NCI-H2107 treated with DMSO at 0.1 percent for 48 hours (cell line): Measurements from ENCODE around the gene SCO2.

ENCODE experiments used
- DNase-seq: peaks from one replicate; lab custom pipeline; 2025; ENCODE audit not compliant: unreplicated experiment; lab: John Stamatoyannopoulos, UW

SCO2 gene, protein sequence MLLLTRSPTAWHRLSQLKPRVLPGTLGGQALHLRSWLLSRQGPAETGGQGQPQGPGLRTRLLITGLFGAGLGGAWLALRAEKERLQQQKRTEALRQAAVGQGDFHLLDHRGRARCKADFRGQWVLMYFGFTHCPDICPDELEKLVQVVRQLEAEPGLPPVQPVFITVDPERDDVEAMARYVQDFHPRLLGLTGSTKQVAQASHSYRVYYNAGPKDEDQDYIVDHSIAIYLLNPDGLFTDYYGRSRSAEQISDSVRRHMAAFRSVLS

DNA sequence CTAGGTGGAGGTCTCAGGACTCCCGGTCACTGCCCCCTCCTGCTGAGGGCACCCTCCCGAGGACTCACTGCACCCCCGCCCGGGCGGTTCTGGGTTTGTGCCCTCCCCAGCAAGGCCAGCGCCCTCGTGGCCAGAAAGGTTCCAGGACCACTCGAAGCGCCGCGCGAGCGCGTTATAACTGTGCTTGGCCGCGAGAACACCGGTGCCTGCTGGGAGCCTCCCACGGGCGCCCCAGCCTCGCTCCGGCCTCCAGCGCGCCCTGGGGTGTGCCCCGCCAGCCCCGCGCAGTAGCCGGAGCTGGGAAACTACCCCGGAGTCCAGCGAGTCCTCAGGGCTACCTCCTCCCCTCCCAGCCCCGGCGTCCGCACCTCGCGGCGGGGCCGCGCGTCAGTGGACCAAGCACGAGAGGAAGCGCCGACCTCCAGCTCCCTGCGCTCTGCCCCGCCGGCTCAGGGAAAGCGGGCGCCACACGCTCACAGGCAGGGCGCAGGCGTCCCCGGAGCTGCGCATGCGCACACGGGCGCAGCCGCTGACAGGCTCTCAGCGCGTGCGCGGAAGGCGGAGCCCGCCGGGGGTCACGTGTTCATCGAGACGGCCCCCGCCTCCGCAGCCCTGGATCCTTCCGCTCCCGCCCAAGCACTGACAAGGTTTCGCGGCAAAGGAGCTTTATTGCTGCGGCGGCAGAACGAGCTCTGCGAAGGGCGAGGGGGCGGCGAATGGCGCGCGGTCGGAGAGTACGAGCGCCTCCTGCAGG lies at the start of gene SCO2:
TSS of gene SCO2 (minus strand) at position 495 of the 754 bp plus-strand sequence. CDS start 1,187 bp downstream, outside the sequence.
- DNase-seq: peak; percentile 71

DNA sequence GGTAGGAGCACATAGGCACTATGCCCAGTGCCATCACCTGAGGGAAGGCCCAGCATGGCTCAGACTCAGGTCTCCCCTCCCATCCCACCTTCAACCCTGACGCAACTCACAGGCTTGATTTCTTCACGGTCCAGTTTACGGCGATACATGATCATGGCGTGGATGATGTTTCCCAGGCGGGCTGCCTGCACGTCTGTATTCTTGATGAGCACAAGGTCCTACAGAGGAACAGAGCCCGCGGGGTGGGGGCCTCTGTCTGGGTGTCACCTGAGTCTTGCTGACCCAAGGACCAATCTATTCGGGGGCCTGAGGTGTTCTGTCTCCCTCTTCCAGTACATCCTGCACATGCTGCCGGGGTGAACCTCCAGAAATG lies 49.0 kb upstream of the SCO2 start:
- DNase-seq: no peak

DNA sequence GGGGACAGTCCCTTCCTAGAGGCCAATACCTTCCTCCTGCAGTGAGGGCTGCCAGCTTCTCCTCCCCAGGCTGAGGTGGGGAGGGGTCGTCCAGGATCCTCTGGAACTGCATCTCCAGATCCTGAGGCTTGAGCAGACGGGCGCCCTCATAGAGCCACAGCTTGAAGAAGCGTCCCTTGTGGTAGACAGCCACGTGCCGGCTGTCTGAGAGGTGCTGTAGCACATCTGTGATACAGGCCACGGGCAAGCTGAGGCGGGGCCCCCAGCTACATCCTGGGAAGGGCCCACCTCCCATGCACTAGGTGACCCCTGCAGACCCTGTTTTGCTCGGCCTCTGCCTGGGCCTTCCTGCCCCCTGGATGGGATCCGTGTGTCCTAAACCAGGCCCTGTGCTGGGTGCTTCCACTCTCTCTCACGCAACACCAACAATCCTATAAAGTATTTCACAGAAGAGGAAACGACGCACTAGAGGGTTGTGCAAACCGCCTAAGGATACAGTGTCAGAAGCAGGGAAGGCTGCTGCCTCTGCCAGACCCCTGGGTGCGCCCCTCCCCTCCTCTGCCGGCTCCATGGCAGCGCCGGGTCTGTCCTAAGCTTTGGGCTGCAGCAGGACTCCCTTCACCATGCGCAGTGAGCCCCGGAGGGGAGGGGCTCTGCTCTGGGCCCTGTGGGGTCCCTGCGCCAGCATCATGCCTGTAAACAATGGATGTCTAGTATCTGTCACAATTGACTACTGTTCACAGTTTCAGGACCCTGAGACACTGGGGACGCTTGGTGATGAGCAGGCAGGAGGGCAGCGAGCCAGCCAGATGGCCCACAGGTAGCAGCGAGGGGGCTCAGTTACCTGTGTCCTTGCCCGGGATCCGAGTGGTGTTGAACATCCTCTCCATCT lies 48.3 kb upstream of the SCO2 start:
- no peak for DNase-seq

DNA sequence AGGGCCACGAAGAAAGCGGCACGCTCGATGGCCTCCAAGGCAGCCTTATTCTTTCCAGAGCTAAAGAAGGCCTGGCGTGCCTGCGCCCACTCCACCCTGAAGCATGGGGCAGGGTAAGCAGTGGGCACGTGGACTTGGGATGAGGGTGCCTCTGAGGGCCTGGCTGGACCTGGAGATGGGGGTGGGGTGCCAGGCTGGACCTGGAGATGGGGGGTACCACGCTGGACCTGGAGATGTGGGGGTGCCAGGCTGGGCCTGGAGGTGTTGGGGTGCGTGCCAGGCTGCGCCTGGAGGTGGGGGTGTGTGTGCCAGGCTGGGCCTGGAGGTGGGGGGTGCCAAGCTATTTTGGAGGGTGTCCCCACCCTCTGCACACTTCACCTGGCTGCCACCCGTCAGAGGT lies 47.6 kb upstream of the SCO2 start:
- no peak for DNase-seq

DNA sequence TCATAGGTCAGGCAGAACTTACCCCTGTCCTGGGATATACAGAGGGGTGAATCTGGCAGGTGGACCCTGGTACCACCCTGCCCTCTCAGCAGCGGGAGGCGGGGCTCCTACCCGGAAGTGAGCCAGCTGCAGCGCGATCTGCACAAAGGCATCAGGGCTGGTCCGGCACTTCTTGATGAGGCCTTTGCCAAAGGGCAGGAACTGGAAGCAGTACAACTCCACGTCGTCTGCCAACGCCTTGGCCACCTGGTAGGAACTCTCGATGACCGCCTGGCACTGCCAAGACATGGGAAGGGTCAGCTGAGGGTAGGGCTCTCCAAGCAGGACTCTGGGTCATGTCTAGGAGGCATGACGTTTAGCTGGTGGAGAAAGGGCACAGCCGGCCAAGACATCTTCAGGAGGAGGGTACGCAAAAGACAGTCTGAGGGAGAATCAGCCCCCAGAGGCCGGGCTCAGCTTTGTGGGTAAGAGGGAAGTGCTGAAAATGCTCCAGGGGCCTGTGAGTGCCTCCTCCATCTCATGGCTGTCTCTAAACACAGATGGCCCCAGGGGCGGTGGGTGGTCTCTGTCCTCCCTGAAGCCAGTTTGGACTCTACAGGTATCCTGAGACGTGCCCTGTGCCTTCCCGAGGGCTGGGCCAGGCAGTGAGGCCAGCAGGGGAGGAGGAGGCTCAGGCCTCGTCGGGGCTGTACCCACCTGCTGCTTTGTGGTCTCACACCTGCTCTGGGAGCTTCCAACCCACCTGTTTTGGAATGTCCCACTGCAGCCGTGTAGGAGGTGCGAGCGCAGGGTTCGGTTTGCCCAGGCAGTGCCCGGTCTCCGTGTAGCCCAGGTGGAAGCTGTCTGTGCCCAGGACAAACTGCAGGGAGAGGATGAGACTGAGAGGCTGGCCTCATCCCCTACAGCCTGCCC lies 46.1 kb upstream of the SCO2 start:
- no peak for DNase-seq

DNA sequence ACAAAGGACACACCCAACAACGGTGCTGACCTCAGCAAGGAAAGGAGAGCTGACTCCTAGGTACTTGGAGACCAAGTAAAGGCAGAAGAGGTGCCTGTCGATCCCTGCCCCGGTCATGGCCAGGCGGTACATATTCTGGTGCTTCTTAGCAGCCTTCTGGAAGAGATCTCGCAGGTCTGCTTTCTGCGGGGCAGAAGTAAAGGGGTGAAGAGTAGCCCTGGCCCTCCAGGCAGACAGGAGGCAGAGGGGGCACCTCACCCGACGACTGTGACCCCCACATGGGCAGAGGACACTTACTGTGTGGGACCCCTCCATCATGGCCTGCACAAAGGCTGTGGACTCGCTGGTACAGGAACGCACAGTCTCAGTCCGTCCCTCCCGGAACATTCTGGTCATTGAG lies 45.5 kb upstream of the SCO2 start:
- no peak for DNase-seq

DNA sequence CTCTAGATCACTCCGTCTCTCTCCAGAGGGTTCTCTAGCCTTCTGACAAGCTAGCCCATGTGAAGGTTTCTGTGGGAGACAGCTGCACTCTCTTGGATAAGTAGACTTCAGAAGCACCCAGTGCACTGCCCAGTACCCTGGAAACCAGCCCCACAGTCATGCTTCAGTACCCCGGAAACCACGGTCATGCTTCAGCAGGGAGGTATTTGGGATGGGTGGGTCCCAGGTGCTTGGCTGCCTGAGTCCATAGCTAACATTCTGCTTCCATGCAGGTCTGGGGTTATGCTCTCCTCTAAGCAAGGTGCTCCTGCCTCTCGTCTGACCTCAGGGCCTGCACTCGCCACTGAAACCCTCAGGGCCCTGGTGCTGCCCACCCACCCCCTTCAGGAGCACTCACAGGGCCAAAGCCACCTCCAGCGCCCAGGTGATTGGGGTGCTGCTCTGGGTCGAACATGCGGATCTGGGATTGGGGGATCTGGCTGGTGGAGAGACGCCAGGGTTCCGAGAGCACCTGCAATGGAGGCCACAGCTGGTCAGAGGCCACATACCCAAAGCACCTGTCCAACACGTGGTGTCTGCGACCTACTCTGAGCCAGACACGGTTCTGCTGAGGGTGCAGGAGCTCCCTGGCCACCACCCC lies 44.6 kb upstream of the SCO2 start:
- DNase-seq: no peak

DNA sequence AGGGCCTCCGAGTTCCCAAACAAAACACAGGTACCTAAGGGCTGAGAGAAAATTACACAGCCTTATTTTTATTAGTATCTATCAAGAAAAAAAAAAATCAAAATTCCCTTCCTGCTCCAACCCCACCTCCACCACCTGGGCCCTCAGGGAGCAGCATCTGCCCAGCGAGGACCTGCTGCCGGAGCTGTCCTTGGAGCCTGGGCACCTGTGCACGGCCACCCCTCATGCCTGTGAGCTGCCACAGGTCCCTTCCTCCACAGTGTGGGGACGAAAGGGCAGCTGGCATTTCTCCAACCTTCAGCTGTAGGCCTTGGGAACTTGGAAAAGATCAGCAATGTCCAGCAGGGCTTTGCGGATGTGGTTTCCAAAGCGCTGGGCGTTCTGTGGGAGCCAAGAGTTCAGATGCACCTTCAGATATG lies 43.7 kb upstream of the SCO2 start:
- DNase-seq: no peak

DNA sequence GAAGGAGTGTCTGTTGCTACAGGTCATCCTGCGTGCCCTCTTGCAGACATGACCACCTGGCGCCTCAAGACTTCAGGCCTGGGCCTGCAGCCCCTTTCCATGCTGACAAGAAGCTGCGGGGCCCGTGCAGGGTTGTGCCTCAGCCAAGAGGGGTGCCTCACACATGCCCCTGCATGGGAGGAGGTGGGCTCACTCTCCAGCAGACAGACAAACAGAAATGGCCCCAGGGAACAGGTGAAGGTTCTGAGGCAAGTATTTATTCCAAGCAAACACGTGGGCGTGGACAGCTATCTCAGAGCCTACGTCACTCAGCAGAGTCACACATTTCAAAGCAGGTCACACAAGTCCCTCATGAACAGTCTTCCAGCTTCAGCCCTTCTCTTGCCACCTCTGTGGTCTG lies 43.2 kb upstream of the SCO2 start:
- DNase-seq: no peak

DNA sequence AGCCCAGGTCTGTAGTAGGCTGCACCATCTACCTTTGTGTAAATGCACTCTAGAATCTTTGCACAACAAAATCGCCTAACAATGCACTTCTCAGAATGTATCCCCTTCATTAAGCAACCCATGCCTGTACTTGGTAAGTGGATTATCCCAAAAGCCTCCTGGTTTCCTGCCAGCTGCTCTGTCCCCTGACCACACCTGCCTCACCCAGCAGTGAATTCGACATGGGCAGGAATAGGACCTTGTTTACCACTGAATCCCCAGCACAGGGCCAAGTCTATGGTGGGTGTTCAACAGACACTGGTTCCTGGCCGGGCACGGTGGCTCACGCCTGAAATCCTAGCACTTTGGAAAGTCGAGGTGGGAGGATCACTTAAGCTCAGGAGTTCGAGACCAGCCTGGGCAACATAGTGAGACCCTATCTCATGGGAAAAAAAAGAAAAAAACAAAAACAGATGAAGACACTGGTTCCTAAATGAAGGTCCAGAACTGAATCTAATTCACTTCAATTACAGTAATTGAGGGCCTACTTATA lies 42.4 kb upstream of the SCO2 start:
- no peak for DNase-seq

DNA sequence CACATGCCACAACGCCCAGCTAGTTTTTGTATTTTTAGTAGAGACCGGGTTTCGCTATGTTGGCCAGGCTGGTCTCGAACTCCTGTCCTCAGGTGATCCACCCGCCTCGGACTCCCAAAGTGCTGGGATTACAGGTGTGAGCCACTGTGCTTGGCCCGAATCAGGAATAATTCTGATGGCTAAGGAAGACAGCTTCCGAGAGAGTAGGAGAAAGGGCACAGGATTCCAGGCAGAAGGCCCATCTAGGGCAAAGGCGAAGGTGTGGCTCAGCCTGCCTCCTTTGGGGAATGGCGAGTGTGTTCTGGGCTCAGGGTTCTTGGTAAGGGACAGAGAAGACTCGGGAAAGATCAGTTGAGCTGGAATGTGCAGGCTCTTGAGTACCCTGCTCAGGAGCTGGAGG lies 38.9 kb upstream of the SCO2 start:
- DNase-seq: no peak

DNA sequence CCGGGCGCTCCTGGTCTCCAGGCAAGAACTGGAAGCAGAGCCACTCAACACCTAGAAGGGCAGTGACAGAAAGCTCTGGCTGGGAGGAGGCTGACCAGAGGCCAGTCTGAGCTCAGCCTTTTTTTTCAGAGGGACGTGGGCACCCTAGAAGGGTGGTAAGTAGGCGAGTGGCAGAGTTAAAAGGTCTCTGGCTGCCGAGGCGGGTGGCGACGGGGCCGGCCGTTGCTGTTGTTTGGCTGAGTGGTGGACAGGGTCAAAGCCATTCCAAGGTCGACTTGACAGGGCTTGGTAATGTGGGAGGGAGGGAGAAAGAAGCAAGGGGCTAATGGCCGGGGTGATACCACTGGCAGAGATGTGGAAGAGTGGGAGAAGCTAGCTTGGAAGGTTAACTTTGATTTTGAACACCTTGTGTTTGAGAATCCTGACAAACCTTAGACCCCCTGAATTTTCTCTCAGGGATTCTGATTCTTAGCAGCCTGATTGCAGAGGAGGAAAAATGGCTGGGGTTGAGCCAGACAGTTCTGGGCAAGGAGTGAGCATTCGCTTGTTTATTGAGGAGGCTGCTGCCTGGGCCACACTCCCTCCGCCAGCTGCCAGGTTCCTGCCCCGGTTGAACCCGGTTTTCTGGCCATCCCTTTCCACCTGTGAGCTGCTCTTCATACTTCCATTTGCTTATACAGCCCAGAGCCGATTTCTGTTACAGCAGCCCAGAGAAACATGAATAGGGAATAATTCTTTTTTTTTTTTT lies 38.2 kb upstream of the SCO2 start:
- DNase-seq: no peak

DNA sequence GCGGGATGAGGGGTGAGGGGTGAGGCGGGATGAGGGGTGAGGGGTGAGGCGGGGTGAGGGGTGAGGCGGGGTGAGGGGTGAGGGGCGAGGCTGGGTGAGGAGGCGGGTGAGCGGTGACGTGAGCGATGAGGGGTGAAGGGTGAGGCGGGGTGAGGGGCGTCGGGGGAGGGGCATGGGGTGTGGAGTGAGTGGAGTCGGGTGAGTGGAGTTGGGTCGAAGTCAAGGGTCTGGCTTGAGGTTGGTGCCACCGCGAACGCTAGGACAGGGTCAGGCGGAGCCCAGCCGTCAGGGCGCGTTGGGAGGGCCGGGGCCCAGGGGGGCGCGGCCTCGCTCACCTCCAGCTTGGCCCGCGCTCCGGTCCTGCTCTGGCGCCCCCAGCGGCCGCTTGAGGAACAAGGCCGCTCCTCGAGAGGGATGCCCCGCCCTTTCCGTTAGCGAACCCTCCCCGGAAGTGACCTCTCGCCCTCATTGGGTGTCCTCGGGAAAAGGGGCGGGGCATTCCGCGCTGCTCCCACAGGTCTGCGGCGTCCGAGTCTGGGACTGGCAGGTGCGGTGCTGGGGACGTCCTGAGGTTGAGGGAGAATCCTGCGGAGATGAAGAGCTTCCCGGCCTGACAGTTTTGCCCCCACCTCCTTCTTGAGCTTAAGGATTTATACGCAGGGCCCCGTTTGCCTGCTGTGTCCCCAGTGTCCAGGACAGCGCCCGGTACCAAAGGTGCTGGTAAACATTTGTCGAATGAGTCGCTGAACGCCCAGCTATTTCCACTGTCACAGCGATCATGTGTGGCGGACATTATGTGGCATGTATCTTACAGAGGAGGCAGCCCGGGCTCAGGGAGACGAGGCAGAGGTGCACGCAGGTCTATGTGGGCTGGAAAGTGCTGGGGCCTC lies 37.4 kb upstream of the SCO2 start, which contains the start of gene SYCE3:
TSS of gene SYCE3 (minus strand) at position 397 of the 890 bp plus-strand sequence. CDS start 6,514 bp downstream, outside the sequence.
- peak; percentile 85 for DNase-seq

DNA sequence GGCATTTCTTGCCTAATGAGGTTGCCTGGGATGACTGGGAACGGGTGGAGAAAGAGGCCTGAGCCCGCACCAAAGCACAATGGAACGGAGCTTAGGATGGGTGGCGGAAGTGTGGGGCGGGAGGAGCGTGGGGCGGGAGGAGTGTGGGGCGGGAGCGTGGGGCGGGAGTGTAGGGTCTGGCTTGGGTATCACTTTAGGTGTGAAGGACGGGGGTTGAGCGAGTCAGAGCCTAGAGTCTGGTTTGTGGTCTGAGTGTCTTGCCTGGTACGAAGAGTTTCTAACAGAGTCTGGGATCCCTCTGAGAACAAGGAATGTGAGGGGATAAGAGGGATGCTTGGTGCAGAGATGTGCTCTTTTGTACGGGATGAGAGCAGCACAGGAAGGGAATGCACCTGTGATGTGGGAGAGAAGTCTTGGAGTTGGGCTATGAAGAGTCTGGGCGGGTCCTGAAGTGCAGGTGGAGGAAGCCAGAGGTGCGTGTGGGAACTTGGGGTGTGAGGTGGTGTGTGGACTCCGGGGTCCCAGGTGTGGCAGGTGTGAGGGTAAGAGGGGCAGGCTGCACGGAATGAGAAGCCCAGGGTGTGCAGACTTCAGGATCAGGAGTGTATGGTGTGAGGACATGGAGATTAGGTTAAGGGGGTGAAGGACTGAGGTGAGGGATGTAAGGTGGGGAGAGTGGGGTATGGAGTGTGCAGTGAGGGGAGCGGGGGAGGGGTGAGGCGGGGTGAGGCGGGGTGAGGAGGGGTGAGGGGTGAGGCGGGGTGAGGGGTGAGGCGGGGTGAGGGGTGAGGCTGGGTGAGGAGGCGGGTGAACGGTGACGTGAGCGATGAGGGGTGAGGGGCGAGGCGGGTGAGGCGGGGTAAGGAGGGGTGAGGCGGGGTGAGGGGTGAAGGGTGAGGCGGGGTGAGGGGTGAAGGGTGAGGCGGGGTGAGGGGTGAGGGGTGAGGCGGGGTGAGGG lies 36.3 kb upstream of the SCO2 start:
- DNase-seq: no peak

DNA sequence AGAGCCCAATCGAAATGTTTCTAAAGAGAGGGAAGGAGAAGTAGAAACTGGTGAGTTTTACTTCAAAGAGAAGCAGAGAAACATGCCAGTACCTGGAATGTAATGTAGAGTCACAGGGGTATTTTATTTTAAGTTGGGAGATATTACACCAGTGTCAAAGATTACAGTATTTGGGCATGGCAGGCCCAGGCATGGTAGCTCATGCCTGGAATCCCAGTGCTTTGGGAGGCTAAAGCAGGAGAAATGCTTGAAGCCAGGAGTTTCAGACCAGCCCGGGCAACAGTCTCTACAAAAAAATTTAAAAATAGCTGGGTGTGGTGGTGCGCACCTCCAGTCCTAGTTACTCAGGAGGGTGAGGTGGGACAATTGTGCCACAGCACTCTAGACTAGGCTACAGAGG lies 34.6 kb upstream of the SCO2 start:
- DNase-seq: no peak

DNA sequence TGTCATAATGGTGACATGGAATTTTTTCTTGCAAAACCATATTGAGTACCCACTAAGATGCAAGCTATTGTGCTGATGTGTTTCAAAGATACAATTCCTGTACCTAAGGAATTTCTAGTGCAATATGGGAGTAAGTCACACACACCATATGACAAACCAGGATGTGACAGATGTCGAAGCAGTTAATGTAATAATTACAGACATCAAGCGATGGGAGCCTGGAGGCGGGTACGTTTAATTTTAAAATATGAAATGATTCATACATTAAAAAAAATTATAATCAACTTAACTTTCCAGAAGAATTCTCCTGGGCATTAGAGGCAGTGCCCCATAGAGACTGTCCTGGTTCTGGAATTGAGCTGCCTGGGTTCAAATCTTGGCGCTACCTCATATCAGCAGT lies 31.3 kb upstream of the SCO2 start:
- DNase-seq: no peak

DNA sequence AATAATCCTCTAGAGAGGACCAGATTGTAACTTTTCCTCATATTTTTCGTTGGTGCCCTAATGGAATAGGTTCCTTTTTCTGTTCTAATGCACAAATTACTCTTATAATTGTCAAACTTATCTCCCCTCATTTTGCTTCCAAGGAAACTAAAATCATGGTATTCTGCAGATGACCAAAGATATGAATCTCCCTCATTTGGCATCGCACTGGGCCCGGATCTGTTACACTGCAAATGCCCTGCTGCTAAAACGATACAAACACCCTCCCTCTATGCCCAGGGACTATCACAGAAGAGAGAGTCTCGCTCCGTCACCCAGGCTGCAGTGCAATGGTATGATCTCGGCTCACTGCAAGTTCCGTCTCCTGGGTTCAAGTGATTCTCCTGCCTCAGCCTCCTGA lies 27.9 kb upstream of the SCO2 start:
- no peak for DNase-seq
